ENCODE results near the gene CDAN1. TPM values are rescaled to one million over a fixed set of nuclear protein-coding genes. Genes with fewer than 3 reads are reported as not detected.

The CDAN1 gene
- total and polyA plus RNA-seq, 2 donors (not counting 3 experiments of a cell fraction or from before 2014, with no cell fraction given), result 7.2 to 23.4 TPM

DNA sequence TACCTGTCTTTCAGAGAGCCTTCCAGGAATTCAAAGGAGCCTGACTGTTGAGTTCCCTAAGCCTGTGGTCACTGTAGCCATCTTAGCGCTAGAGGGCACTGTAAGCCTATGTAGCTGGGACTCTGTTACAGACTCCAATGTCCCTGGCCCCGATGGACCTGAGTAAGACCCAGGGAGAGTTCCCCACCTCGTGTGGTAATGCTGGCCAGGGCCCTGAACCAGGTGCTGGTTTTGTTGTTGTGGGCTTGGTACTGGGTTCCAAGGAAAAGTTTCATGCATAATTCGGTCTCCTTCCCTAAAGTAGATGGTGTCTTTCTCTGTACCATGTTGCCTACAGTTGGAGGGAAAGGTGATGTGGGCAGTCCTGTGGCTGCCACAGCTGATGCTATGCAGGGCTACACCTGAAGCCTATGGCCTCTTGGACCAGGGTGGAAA lies 32.4 kb downstream of the CDAN1 start:
- ChIA-PET POLR2A (no interaction called here), CTCF (interaction anchor here (1.0 to 6.3 kb wide), 11 partner anchors 8 to 581 kb away, joined by 3 to 75 read pairs (median 6); no protein-coding TSS in a partner anchor)
- no peaks in the 10 kb centered on the region for H3K36me3 ChIP-seq (ENCODE audit: control insufficient read depth in 2 of 2, extremely low read depth in 1 of 2, insufficient read depth in 2 of 2, low read length in 2 of 2)
- no TSS peak for BruUV-seq (replicated peaks)
- H3K27me3 ChIP-seq (ENCODE audit: control insufficient read depth in 2 of 2, insufficient read depth in 2 of 2, low read length in 2 of 2), result no peaks in the 10 kb centered on the region
- DNase-seq (ENCODE audit: low read depth, low spot score) (peak; percentile 79), FAIRE-seq (peak; percentile 83)
- dilution Hi-C loops (cut with MboI; ENCODE audit: extremely low pct_ligation_motif_present, low sequenced_read_pairs) (no loop called here), intact Hi-C loops (cut with micrococcal nuclease) (loop anchor here (1.0 to 10.0 kb wide), 4 partner anchors 222 to 580 kb away; no protein-coding TSS in a partner anchor)
- H4K20me1 ChIP-seq (replicated peaks; ENCODE audit: control insufficient read depth, extremely low read depth, insufficient read depth, low read length), result no peaks in the 10 kb centered on the region
- no peaks in the 10 kb centered on the region for H3K79me2 ChIP-seq (ENCODE audit: control insufficient read depth, insufficient read depth, low read length)
- no peaks in the 10 kb centered on the region for H3K9me3 ChIP-seq (replicated peaks; ENCODE audit: control insufficient read depth, insufficient read depth, low read length)
- H3K4me2 ChIP-seq (ENCODE audit: insufficient read depth, low read length), result no peak overlapping the region
- H3K4me1 ChIP-seq (ENCODE audit: control insufficient read depth, extremely low read depth, insufficient read depth, low read length), result peaks cover 12% of the 10 kb centered on the region
- H3K27ac ChIP-seq (ENCODE audit: insufficient read depth, low read depth, low read length), result no peak overlapping the region
- no peak overlapping the region for H3K4me3 ChIP-seq (replicated peaks in 1 of 3; ENCODE audit: insufficient read depth in 1 of 3, low read depth in 1 of 3, low read length in 3 of 3)
- no peaks in the 10 kb centered on the region for H3K9me1 ChIP-seq (replicated peaks; ENCODE audit: control insufficient read depth, extremely low read depth, insufficient read depth, low read length)
- no peak overlapping the region for H3K9ac ChIP-seq (replicated peaks; ENCODE audit: extremely low read depth, insufficient read depth, low read length)
- H2AFZ ChIP-seq (ENCODE audit: low read depth, low read length), result no peak overlapping the region
- TF ChIP-seq FOS (IDR thresholded peaks at IDR 0.05; ENCODE audit: borderline replicate concordance, insufficient read depth, low read length), result no peak
- TF ChIP-seq POLR2A (IDR thresholded peaks at IDR 0.05; ENCODE audit: low read depth, low read length), result no peak
- TF ChIP-seq, protein P1, sequence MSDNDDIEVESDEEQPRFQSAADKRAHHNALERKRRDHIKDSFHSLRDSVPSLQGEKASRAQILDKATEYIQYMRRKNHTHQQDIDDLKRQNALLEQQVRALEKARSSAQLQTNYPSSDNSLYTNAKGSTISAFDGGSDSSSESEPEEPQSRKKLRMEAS (IDR thresholded peaks at IDR 0.05; ENCODE audit: insufficient read depth, insufficient read length), result no peak
- no peak for TF ChIP-seq MYC (IDR thresholded peaks at IDR 0.05; ENCODE audit: low read depth, low read length)
- TF ChIP-seq, protein P2, sequence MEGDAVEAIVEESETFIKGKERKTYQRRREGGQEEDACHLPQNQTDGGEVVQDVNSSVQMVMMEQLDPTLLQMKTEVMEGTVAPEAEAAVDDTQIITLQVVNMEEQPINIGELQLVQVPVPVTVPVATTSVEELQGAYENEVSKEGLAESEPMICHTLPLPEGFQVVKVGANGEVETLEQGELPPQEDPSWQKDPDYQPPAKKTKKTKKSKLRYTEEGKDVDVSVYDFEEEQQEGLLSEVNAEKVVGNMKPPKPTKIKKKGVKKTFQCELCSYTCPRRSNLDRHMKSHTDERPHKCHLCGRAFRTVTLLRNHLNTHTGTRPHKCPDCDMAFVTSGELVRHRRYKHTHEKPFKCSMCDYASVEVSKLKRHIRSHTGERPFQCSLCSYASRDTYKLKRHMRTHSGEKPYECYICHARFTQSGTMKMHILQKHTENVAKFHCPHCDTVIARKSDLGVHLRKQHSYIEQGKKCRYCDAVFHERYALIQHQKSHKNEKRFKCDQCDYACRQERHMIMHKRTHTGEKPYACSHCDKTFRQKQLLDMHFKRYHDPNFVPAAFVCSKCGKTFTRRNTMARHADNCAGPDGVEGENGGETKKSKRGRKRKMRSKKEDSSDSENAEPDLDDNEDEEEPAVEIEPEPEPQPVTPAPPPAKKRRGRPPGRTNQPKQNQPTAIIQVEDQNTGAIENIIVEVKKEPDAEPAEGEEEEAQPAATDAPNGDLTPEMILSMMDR (IDR thresholded peaks at IDR 0.05; ENCODE audit: extremely low read depth in 1 of 2, insufficient read depth in 1 of 2, low read depth in 1 of 2, low read length in 2 of 2), result peak; percentile 81 to 85
- TF ChIP-seq EZH2 (IDR thresholded peaks at IDR 0.05; ENCODE audit: borderline replicate concordance, low read depth, low read length, severe bottlenecking), result no peak
- no peak for TF ChIP-seq POLR2AphosphoS5 (IDR thresholded peaks at IDR 0.05; ENCODE audit: insufficient read depth, low read depth, low read length)
- no peak for TF ChIP-seq GATA2 (IDR thresholded peaks at IDR 0.05; ENCODE audit: insufficient read depth, insufficient read length, low read depth, low read length)
